Measurements from ENCODE around the gene KCNG2.

The KCNG2 gene

GRCh38 chr18:79799619-79800370 lies 2.1 kb downstream of the KCNG2 start:
- H3K27me3 ChIP-seq (ENCODE audit: low read depth, low read length) = no peaks in the 10 kb centered on the region
- TF ChIP-seq EZH2phosphoT487 (IDR thresholded peaks at IDR 0.05; ENCODE audit: low read depth) = no peak
- TF ChIP-seq CTCF (IDR thresholded peaks at IDR 0.05; ENCODE audit: low read depth, low read length) = no peak
- H2AFZ ChIP-seq (ENCODE audit: low read depth, low read length) = peak overlapping the region; percentile 85
- H3K4me1 ChIP-seq (ENCODE audit: low read length) = peaks cover 18% of the 10 kb centered on the region
- H4K20me1 ChIP-seq (ENCODE audit: insufficient read depth, low read length) = no peaks in the 10 kb centered on the region
- H3K9me3 ChIP-seq (ENCODE audit: insufficient read depth, low read length) = no peaks in the 10 kb centered on the region
- no peaks in the 10 kb centered on the region for H3K79me2 ChIP-seq (ENCODE audit: low read length)
- H3K4me3 ChIP-seq (ENCODE audit: low read length) = peak overlapping the region; percentile 69
- H3K4me2 ChIP-seq (ENCODE audit: low read length) = peak overlapping the region; percentile 90
- H3K9ac ChIP-seq (ENCODE audit: low read length) = peak overlapping the region; percentile 43
- no peak overlapping the region for H3K27ac ChIP-seq (ENCODE audit: low read length)
- H3K36me3 ChIP-seq (replicated peaks; ENCODE audit: low read depth, low read length) = no peaks in the 10 kb centered on the region

GRCh38 chr18:79800371-79801180 lies 2.8 kb downstream of the KCNG2 start:
- Histone ChIP-seq H3K9ac (ENCODE audit: low read length) (no peak overlapping the region), H3K27ac (ENCODE audit: low read length) (no peak overlapping the region), H3K9me3 (ENCODE audit: insufficient read depth, low read length) (no peaks in the 10 kb centered on the region), H3K27me3 (ENCODE audit: low read depth, low read length) (no peaks in the 10 kb centered on the region), H3K4me1 (ENCODE audit: low read length) (peaks cover 24% of the 10 kb centered on the region), H3K4me3 (ENCODE audit: low read length) (peak overlapping the region; percentile 69; the same call in 1 of the 2 replicates), H2AFZ (ENCODE audit: low read depth, low read length) (no peak overlapping the region), H3K79me2 (ENCODE audit: low read length) (no peaks in the 10 kb centered on the region), H3K4me2 (ENCODE audit: low read length) (peak overlapping the region; percentile 90), H3K36me3 (replicated peaks; ENCODE audit: low read depth, low read length) (no peaks in the 10 kb centered on the region), H4K20me1 (ENCODE audit: insufficient read depth, low read length) (no peaks in the 10 kb centered on the region)
- TF ChIP-seq CTCF (IDR thresholded peaks at IDR 0.05; ENCODE audit: low read depth, low read length) (no peak), EZH2phosphoT487 (IDR thresholded peaks at IDR 0.05; ENCODE audit: low read depth) (no peak)

- Histone ChIP-seq H3K4me2 (ENCODE audit: low read length) (no peak overlapping the region), H3K27ac (ENCODE audit: low read length) (no peak overlapping the region), H3K4me1 (ENCODE audit: low read length) (peaks cover 26% of the 10 kb centered on the region), H3K27me3 (ENCODE audit: low read depth, low read length) (no peaks in the 10 kb centered on the region), H3K4me3 (ENCODE audit: low read length) (no peak overlapping the region), H3K9ac (ENCODE audit: low read length) (no peak overlapping the region), H3K79me2 (ENCODE audit: low read length) (no peaks in the 10 kb centered on the region), H3K9me3 (ENCODE audit: insufficient read depth, low read length) (no peaks in the 10 kb centered on the region), H3K36me3 (replicated peaks; ENCODE audit: low read depth, low read length) (no peaks in the 10 kb centered on the region), H2AFZ (ENCODE audit: low read depth, low read length) (no peak overlapping the region), H4K20me1 (ENCODE audit: insufficient read depth, low read length) (no peaks in the 10 kb centered on the region)
- TF ChIP-seq CTCF (IDR thresholded peaks at IDR 0.05; ENCODE audit: low read depth, low read length) (no peak), EZH2phosphoT487 (IDR thresholded peaks at IDR 0.05; ENCODE audit: low read depth) (no peak)
These were observed 3.5 kb downstream of the KCNG2 start for GRCh38 chr18:79801217-79801616.

GRCh38 chr18:79801641-79802040 lies 3.9 kb downstream of the KCNG2 start:
- TF ChIP-seq EZH2phosphoT487 (IDR thresholded peaks at IDR 0.05; ENCODE audit: low read depth) (no peak), CTCF (IDR thresholded peaks at IDR 0.05; ENCODE audit: low read depth, low read length) (no peak)
- H3K27me3 ChIP-seq (ENCODE audit: low read depth, low read length) = no peaks in the 10 kb centered on the region
- H3K79me2 ChIP-seq (ENCODE audit: low read length) = no peaks in the 10 kb centered on the region
- H3K36me3 ChIP-seq (replicated peaks; ENCODE audit: low read depth, low read length) = no peaks in the 10 kb centered on the region
- no peak overlapping the region for H3K27ac ChIP-seq (ENCODE audit: low read length)
- H3K9me3 ChIP-seq (ENCODE audit: insufficient read depth, low read length) = no peaks in the 10 kb centered on the region
- no peaks in the 10 kb centered on the region for H4K20me1 ChIP-seq (ENCODE audit: insufficient read depth, low read length)
- H3K4me3 ChIP-seq (ENCODE audit: low read length) = no peak overlapping the region
- no peak overlapping the region for H3K4me2 ChIP-seq (ENCODE audit: low read length)
- H2AFZ ChIP-seq (ENCODE audit: low read depth, low read length) = no peak overlapping the region
- peaks cover 26% of the 10 kb centered on the region for H3K4me1 ChIP-seq (ENCODE audit: low read length)
- H3K9ac ChIP-seq (ENCODE audit: low read length) = no peak overlapping the region
